OCI-M1 (cell line): ENCODE measurements around the gene MACROD2.
"Not testable (repeated sequence)": the region's sequence is repeated elsewhere in the genome, so short reads cannot be mapped to it uniquely, and the experiment has no call there.

Experiments used
- DNase-seq: peaks from one replicate; lab custom pipeline; 2025; lab: John Stamatoyannopoulos, UW

The MACROD2 gene

DNA sequence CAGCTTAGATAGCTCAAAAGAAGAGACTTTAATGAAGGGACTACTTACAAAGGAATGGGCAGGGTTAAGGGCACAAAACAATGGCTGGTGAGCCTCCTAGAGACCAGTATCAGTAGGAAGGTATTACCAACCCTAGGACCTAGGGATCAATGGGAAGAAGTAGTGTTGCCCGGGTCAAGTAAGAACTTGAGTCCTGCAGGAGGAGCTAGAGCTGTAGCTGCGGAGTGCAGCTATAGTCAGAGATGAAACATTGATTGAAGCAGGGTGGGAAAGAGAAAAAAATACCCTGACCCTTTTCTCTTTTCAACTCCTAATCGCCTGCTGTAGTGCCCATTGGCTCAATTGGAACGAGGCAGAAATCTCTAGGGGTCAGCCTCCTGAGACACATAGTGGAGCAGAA is 198.1 kb downstream of the MACROD2 start:
- no peak for DNase-seq

DNA sequence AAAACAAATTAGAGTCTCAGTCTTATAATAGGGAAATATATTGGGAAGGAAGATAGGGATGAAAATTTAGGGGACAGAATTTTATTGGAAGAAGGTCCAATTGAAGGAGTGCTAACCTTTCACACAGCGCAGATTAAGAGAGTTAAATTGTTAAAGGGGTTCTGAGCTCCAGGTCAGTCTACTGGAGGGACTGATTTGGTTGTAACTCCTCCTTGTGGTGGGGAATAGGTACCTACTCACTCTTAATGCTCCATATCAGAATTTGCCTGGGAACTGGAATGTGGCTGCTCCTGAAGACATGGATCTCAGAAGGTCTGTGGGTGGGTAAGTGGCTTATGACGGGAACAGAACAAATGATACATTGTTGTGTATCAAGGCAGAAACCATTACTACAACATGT is 198.6 kb downstream of the MACROD2 start:
- no peak for DNase-seq

DNA sequence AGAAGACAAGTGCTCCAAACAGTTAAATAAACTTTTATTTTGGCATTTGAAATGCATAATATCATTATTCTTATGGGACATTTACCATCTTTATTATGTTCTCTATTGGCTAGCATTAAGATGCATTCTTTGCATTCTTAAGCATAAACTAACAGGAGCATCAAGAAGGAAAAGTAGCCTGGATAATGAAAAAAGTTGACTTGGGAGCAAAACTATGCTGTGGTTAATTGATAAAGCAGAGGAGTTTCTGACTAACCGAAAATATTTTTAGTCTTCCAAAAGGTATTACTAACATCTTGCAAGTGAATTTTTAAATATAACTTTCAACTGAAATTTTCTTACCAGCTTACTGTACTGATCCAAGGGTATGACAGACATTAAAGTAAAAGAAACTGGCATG is 201.8 kb downstream of the MACROD2 start:
- DNase-seq = no peak

GRCh38 chr20:14198416-14198815 is 203.1 kb downstream of the MACROD2 start:
- no peak for DNase-seq

- DNase-seq = no peak
Observed at GRCh38 chr20:14199111-14199510, 203.8 kb downstream of the MACROD2 start.

DNA sequence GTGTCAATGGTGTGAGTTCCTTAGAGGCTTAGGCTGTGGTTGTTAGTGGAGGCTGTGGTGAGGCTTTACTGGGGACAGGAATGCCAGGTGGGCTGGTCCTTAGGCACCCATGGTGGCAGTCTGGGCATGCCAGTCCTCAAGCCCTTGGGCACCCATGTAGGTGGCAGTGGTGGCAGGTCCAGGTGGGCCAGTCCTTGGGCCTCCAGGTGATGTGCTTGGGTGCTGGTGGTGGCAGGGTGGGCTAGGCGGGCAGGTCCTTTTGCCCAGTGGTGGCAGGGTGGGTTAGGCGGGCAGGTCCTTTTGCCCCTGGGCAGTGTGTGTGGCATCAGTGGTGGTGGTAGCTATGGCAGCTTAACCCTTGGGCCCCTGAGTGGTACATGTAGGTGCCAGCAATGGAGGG is 208.3 kb downstream of the MACROD2 start:
- no peak for DNase-seq

DNA sequence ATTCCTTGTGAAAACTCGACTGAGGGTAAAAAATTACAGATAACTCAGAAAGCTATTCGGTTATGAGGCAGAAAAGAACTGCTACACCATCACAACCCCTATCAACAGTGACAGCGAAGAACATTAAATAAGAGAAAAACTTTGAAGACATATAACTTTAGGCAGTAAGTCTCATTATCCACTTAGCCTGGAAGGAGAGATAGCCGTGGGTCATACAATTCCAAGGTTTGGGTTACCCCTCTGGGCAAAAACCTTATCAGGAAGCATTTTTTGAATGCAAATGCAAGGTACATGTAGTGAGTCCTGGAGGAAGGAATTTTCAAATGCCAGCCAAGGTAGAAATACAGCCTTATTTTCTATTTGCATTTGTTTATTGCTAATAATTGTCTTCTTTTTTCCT is 212.3 kb downstream of the MACROD2 start:
- no peak for DNase-seq

DNA sequence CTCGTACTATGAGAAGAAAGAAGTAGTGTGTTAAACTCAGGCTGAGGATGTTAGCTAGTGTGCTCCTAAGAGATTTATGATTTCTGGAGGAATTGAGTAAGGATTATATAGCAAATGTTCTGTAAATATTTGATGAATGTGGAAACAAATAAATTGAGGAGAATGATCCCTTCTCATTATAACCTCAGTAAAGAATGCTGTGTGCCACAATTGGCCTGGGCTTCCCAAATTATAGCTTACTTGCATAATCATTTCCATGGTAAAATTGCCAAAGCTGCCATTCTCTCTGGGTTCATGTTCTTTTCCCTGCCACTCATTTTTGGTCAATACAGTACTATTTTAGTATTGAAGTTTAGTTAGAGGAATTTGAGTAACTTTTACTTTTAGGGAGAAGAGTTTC is 213.6 kb downstream of the MACROD2 start:
- no peak for DNase-seq

GRCh38 chr20:14210146-14210545 is 214.8 kb downstream of the MACROD2 start:
- DNase-seq = no peak

- DNase-seq = no peak
Observed at GRCh38 chr20:14214046-14214445, 218.7 kb downstream of the MACROD2 start.

DNA sequence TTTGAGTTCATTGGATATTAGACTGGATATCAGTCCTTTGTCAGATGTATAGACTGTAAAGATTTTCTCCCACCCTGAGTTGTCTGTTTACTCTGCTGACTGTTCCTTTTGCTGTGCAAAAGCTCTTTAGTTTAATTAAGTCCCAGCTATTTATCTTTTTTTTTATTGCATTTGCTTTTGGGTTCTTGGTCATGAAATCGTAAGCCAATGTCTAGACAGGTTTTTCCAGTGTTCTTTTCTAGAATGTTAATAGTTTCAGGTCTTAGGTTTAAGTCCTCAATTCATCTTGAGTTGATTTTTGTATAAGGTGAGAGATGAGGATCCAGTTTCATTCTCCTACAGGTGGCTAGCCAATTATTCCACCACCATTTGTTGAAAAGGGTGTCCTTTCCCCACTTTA is 220.6 kb downstream of the MACROD2 start:
- not testable (repeated sequence) for DNase-seq

- no peak for DNase-seq
Observed at GRCh38 chr20:14219801-14220461, 224.6 kb downstream of the MACROD2 start.

DNA sequence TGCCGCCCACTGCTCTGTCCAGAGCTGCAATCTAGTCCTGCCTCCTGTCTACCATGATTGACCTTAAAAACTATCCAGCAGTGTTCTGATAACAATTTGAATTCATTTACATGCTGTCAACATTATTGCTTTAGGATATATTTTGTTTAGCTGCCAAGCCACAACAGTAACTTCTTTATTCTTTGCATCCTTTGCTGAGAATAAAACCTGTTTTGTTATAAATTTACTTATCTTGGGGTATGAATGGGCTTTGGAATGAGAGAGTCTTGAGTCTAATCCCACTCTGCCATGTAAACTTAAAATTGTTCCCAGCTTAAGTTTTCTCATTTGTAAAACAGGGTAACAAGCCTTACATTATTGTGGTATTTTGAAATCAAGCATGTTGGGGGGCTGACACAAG is 225.7 kb downstream of the MACROD2 start:
- DNase-seq = no peak

DNA sequence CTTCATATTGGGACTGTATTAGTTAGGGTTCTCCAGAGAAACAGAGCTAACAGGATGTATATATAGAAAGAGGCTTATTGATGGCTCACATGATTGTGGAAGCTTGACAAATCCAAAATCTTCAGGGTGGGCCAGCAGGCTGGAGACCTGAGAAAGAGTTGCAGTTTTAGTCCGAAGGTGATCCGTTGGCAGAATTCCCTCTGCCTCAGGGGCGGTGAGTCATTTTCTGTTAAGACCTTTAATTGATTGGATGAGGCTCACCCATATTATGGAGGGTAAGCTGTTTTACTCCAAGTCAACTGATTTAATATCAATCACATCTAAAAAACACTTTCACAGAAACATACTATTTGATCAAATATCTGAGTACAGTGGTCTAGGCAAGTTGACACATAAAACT is 228.5 kb downstream of the MACROD2 start:
- DNase-seq = no peak

DNA sequence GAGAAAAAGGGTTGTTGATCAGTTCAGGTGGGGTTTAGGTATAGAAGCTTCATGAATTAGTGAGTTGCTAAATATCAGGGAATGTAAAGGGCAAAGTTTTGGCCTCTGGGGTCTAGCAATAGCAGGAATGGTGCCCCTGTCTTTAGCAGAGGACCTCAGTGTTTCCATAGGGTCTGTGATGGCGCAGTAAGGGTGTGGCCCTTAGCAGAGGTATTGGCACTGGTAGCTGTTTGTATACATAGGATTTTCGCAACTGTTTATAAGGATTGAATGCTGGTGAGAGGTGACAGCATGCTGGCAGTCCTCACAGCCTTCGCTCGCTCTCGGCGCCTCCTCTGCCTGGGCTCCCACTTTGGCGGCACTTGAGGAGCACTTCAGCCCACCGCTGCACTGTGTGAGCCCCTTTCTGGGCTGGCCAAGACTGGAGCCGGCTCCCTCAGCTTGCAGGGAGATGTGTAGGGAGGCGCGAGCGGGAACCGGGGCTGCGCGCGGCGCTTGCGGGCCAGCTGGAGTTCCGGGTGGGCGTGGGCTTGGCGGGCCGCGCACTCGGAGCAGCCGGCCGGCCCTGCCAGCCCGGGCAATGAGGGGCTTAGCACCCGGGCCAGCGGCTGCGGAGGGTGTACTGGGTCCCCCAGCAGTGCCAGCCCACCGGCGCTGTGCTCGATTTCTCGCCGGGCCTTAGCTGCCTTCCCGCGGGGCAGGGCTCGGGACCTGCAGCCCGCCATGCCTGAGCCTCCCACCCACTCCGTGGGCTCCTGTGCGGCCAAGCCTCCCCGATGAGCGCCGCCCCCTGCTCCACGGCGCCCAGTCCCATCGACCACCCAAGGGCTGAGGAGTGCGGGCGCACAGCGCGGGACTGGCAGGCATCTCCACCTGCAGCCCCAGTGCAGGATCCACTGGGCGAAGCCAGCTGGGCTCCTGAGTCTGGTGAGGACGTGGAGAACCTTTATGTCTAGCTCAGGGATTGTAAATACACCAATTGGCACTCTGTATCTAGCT is 231.0 kb downstream of the MACROD2 start:
- DNase-seq = not testable (repeated sequence)

DNA sequence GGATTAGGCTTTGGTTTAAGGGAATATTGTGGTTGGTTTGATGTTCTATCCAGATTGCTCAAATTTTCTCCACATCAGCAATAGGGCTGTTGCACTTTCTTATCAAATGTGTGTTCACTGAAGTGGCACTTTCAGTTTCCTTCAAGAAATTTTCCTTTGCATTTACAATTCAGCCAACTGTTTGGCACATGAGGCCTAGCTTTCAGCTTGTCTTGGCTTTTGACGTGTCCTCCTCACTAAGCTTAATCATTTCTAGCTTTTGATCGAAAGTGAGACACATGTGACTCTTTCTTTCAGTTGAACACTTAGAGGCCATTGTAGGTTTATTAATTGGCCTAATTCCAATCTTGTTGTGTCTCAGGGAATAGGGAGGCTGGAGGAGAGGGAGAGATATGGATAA is 237.3 kb downstream of the MACROD2 start:
- no peak for DNase-seq

DNA sequence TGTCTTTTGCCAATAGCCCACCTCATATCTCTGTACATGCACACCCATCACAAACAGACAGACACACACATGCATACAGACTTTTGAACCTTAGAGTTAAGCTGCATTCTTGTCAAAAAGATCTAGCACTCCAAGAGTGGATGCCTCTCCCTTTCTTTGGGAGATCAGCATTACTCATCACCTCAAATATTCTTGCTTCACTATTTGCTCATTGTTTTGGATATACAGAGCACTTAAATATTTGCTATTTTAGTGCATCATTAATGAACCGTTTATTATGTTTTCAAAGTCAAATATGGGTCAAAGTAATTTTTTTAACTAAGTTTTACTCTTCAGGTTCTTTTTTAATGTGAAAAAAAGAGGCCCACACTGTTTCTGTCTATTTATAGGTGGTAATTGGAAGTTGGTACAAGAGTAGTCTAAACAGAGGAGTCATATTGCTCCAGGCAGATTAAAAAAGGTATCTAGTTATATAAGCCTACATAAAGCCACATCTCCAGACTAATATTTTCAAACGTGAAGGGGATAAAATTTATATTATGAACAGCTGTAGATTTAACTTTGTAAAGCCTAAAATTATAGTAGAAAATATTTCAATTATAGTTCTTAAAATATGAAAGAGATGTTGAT is 239.5 kb downstream of the MACROD2 start:
- DNase-seq = no peak

DNA sequence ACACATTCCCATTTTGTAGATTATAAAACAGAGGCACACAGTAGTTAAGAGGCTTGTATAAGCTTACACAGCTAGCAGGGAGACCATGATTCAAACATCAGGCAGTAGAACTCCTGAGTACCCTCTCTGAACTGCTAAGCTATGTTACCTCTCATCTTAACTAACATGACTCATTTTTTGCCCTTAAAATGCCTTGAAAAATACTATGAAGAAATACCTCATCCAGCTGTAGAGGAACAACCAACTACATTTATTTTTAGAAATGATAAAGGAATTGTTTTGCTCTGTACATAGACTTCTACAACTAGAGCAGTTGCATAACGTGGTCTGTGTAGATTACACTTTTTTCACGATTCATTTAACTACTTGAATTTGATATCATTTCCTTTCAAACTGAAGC is 240.0 kb downstream of the MACROD2 start:
- no peak for DNase-seq

GRCh38 chr20:14245368-14245970 is 250.2 kb downstream of the MACROD2 start:
- no peak for DNase-seq

DNA sequence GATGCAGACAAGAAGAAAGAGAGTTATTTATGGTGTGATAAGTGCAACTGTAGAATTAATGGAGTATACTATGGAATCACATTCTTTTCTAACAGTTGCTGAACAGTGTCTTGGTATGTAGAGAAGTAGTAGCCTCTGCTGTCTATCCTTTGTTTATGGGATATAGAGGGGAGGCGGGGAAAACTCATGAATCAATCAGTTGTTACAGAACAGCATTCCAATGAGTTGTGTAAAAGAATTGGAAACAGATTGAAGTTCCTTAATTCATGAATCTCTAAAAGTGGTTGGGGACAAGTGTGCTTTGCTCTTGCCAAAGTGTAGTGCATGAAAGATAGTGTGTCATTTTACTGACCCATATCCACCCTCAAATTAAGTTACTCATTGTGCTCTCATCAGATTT is 264.4 kb downstream of the MACROD2 start:
- DNase-seq = no peak

- DNase-seq = no peak
Observed at GRCh38 chr20:14260367-14260766, 265.1 kb downstream of the MACROD2 start.

GRCh38 chr20:14264869-14265268 is 269.6 kb downstream of the MACROD2 start:
- no peak for DNase-seq
